Retina (tissue), 1 donor: ENCODE measurements around the gene PCDHGA8.

Source experiments
- DNase-seq: peaks from one replicate; pipeline ENCODE4 v3.0.0-alpha.2; 2016

PCDHGA8 gene

DNA sequence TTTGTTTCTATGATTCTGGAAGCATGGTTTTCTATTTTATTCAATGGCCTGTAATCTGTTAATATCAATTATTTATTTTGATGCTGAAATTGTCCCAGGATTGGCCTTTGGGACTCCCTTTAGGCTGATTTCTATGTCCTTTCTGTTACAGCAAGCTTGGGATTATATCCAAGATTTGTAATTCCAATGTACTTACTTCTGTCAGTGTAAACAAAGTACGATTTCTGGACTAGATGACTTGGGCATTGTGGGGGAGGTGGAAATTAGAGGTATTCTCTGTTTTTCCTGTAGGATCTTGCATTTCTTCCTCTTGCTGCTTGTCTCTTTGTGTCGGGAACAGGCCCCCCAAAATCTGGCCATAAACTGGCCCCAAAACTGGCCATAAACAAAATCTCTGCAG is 41.6 kb downstream of the PCDHGA8 start:
- DNase-seq = no peak

DNA sequence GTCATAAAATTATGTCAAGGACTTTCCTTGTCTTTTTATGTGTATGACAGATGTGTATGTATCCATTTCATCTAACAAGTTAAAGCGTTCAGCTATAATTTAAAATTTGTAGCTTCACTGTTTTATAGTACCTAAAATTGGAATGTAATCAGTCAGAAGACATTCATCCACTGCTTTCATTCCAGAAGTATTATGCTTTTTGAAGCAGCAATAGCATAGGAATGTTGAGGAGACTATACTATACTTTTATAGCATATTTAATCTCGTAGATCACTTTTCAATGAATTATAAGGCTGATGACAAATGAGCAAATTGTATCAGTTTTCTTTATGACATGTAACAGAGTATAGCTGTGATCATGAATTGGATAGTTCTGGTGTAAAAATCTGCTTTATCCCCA is 44.8 kb downstream of the PCDHGA8 start:
- DNase-seq = no peak

DNA sequence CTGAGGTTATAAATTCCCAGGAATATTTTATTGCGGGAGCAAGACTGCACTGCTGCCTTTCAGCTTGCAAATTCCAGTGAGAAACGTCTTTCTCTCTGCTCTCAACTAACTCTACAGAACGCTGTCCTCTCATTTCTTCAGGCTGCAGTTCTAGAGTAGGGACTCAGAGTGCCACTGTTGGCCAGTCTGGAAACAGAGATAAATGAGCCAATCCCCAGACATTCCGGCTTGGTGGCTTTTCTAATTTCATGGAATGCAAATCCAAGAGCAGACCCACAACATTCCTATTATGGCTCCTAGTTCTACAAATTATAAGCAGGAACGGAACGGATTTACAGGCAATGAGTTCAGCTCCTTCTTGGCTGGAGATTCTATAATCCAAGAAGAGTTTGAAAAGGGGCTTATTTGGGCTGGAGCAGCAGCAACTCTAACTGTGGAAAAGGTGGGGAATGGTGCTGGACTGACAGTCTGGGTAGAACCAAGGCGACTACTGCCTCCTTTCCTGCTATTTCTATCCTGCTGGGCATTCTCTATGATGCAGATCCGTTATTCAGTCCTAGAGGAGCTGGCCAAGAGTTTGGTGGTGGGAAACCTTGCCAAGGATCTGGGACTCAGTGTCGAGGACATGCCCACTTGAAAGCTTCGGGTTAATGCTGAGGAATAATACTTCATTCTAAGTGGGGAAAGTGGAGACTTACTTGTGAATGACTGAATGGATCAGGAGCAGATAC is 47.1 kb downstream of the PCDHGA8 start:
- no peak for DNase-seq

DNA sequence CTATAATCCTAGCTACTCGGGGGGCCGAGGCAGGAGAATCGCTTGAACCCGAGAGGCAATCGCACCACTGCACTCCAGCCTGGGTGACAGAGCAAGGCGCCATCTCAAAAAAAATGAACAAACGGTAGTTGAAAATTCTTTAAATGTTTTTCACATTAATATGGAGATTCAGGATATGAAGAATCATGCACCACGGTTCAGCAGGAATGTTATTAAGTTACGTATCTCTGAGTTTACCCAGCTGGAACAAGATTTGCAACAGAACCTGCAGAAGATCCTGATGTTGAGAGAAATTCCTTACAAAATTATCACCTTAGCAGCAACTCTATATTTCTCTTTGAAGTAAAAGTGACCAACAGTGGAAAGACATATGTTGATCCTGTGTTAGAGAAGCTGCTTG is 47.9 kb downstream of the PCDHGA8 start:
- no peak for DNase-seq

DNA sequence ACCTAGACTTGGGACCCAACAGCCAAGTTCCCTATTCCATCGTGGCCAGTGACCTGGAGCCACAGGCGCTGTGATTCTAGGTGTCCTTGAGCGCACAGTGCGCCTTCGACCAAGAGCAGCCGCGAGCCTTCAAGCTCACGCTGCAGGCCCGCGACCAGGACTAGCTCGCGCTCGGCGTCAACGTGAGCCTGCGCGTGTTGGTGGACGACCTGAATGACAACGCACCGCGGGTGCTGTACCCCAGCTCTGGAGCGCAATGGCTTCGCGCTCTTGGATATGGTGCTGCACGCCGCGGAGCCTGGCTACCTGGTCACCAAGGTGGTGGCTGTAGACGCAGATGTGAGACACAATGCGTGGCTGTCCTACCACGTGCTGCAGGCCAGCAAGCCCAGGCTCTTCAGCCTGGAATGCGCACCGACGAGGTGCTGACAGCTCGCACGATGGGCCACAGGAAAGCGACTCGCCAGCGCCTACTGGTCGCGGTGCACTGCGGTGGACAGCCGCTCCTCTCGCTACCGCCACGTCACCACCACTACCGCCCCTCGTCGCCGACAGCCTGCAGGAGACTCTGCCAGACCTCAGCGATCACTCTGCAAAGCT is 49.2 kb downstream of the PCDHGA8 start:
- DNase-seq = no peak
